Activated CD8-positive, alpha-beta T cell treated with anti-CD3 and anti-CD28 coated beads, Interleukin-2, amount 10 ng/mL, durations not matched to agents 7 days and 5 days (primary cell): ENCODE results near the gene BFSP1. TPM values are rescaled to one million over a fixed set of nuclear protein-coding genes. Genes with fewer than 3 reads are reported as not detected.

Source experiments
- ATAC-seq: fragments of 150-1000 bp; cut with Tn5 transposase; one replicate; pipeline ENCODE4 v1.10.0; 2021; ENCODE audit warnings: moderate library complexity
- CTCF ChIA-PET: fragments of 350-600 bp; sonication (Branson Sonifier 250); formaldehyde crosslinking; loops from one replicate; lab custom pipeline; 2021; ENCODE audit warnings: antibody characterized with exemption; lab: Charles Lee
- POLR2A ChIA-PET: fragments of 350-600 bp; sonication (Branson Sonifier 250); formaldehyde crosslinking; loops from one replicate; lab custom pipeline; 2021; ENCODE audit warnings: antibody characterized with exemption; lab: Charles Lee
- DNase-seq: peaks from one replicate; pipeline ENCODE4 v3.0.0-alpha.2; 2020
- H3K27ac Mint-ChIP-seq: one replicate; pipeline ENCODE4 v1.8.0; 2021; ENCODE audit warnings: mild to moderate bottlenecking, mixed read lengths
- H3K27me3 Mint-ChIP-seq: one replicate; pipeline ENCODE4 v1.8.0; 2021; ENCODE audit warnings: low read depth, mixed read lengths
- H3K36me3 Mint-ChIP-seq: one replicate; pipeline ENCODE4 v1.8.0; 2021; ENCODE audit warnings: low read depth, mixed read lengths
- H3K4me1 Mint-ChIP-seq: one replicate; pipeline ENCODE4 v1.8.0; 2021; ENCODE audit warnings: low read depth, mixed read lengths
- H3K4me3 Mint-ChIP-seq: one replicate; pipeline ENCODE4 v1.8.0; 2021; ENCODE audit warnings: mild to moderate bottlenecking, mixed read lengths
- H3K9me3 Mint-ChIP-seq: one replicate; pipeline ENCODE4 v1.8.0; 2022; ENCODE audit warnings: mixed read lengths; ENCODE audit not compliant: insufficient read depth
- total RNA-seq, 2 experiments: library from RNA; stranded (reverse); gene quantifications; one replicate each; pipeline ENCODE4 v1.2.3, GENCODE V29; 2021

Gene BFSP1
- total RNA-seq, 2 experiments from 2014 or later = 0.50 to 0.55 TPM

DNA sequence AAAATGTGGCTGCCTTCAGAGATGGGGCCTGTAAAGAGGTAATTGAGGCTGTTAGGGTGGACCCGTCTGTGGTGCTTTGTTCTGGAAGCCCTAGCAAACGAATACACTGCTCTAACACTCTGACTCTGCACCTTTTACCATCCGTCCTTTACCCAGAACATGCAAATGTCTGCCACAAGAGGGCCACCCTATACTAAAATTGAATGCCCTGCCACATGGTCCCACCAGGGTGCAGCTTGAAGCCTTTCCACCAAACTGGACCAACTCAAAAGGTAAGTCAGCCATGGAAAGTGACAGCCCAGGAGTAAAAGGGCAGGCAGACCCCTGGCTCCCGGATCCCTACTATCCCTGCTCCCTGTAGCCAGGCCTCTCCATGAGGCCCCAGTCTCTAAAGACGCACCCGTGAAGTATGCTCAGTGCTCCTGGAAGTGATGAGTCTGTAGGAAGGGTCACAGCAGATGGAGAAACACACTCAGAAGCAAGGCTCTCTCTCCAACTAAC, 5.8 kb upstream of the BFSP1 start:
- Mint-ChIP-seq H3K4me1 (peaks cover 32% of the 10 kb centered on the region), H3K9me3 (no peaks in the 10 kb centered on the region), H3K27ac (no peak overlapping the region), H3K4me3 (no peak overlapping the region), H3K36me3 (no peaks in the 10 kb centered on the region), H3K27me3 (peaks cover 14% of the 10 kb centered on the region)
- ATAC-seq (peak; percentile 97), DNase-seq (peak; percentile 80)
- ChIA-PET CTCF (interaction anchor here (0.6 to 4.0 kb wide), 22 partner anchors 8 to 400 kb away, joined by 3 to 18 read pairs (median 6); partner anchors contain the start of genes DSTN and RRBP1), POLR2A (no interaction called here)

DNA sequence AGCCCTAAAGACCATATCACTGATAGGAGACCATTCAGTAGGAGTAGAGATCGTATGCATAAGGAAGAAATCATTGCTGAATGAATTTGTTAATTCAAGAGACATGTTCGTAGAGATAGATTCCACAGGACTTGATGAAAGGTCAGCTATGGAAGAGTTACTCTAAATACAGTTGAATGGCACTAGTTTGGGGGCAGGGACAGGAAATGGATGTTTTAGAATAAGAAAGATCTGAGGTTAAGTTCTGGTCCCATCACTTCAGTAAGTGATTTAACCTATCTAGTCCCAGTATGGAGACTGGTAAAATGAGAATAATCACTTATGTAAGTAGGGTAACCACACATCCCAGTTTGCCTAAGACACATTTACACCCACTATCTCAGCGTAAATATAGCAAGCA, 2.9 kb upstream of the BFSP1 start:
- Mint-ChIP-seq H3K4me3 (no peak overlapping the region), H3K27ac (no peak overlapping the region), H3K9me3 (no peaks in the 10 kb centered on the region), H3K27me3 (peaks cover 24% of the 10 kb centered on the region), H3K36me3 (no peaks in the 10 kb centered on the region), H3K4me1 (peaks cover 44% of the 10 kb centered on the region)
- DNase-seq (no peak), ATAC-seq (no peak)
- CTCF ChIA-PET = interaction anchor here (3.2 to 4.0 kb wide), 2 partner anchors 29 to 84 kb away, joined by 16 to 18 read pairs; no protein-coding TSS in a partner anchor
- POLR2A ChIA-PET = no interaction called here

DNA sequence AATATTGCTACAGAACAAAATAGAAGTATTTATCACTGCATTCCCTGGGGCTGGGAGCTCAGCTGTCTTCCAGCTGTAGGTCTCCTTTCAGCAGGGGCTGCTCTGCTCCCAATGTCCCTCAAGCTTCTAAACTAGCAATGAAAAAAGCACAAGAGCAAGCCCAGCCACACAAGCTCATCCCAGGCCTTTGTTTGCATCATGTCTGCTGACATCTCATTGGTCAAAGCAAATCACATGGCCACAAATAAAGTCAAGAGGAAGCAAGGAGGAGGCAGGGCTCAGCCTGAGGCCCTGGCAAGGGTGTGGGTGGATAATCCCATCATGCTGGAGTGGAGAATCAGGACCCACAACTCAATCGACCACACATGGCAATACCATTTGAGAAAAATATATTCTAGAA, 2.2 kb upstream of the BFSP1 start:
- H3K27ac Mint-ChIP-seq = no peak overlapping the region
- H3K4me1 Mint-ChIP-seq = peaks cover 39% of the 10 kb centered on the region
- no peak for ATAC-seq
- peaks cover 25% of the 10 kb centered on the region for H3K27me3 Mint-ChIP-seq
- H3K4me3 Mint-ChIP-seq = no peak overlapping the region
- no peaks in the 10 kb centered on the region for H3K36me3 Mint-ChIP-seq
- peak; percentile 44 for DNase-seq
- POLR2A ChIA-PET = interaction anchor here (1.0 to 1.2 kb wide), 2 partner anchors 10 to 19 kb away, joined by 3 read pairs; no protein-coding TSS in a partner anchor
- H3K9me3 Mint-ChIP-seq = no peaks in the 10 kb centered on the region
- CTCF ChIA-PET = interaction anchor here (0.7 to 3.2 kb wide), 6 partner anchors 10 to 149 kb away, joined by 3 to 16 read pairs (median 4); partner anchors contain the start of gene RRBP1

DNA sequence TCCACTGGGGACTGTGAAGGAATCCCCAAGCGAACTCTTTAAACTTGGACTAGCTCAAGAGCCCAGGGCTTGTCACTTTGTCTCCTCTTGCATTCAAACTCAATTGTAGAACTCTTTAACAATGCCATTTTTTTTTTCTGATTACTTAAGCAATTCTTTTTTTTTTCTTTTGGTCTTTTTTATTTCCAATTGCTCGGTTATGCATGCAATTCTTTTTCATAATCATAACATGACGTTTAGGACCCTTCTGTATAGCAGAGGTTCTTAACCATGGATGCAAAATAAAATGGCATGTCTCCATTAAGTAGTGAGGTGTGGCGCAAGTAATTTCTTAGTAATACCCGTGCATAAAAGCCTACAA, 466 bp upstream of the BFSP1 start:
- ATAC-seq (no peak), DNase-seq (no peak)
- Mint-ChIP-seq H3K4me3 (peak overlapping the region; percentile 86), H3K9me3 (no peaks in the 10 kb centered on the region), H3K27ac (peak overlapping the region; percentile 86), H3K4me1 (peaks cover 28% of the 10 kb centered on the region), H3K27me3 (peaks cover 31% of the 10 kb centered on the region), H3K36me3 (no peaks in the 10 kb centered on the region)
- POLR2A ChIA-PET = interaction anchor here (0.6 to 1.8 kb wide), 5 partner anchors 82 to 436 kb away, joined by 3 to 5 read pairs (median 4); partner anchors contain the start of gene RRBP1
- CTCF ChIA-PET = interaction anchor here (0.7 to 3.5 kb wide), 5 partner anchors 20 to 407 kb away, joined by 3 to 22 read pairs (median 7); partner anchors contain the start of gene RRBP1

DNA sequence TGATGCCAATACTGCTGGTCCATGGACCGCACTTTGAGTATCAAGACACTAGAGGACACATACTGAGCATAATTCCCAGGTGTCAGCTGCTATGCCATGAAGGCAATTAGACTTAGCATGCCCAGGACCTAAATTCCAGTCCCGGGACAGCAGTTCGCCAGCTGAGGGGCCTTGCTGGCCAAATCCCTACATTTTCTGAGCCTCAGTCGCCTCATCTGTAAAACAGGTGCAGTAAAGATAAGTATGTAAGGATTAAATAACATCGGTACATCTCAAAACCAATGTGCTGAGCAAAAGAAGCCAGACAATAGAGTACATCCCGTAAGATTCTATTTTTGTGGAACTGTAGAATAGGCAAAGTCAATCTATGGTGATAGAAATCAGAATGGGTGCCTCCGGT, 1.0 kb downstream of the BFSP1 start:
- Mint-ChIP-seq H3K27ac (peak overlapping the region; percentile 65), H3K4me3 (peak overlapping the region; percentile 61), H3K27me3 (peaks cover 41% of the 10 kb centered on the region), H3K4me1 (peaks cover 27% of the 10 kb centered on the region), H3K36me3 (no peaks in the 10 kb centered on the region), H3K9me3 (no peaks in the 10 kb centered on the region)
- ATAC-seq (no peak), DNase-seq (no peak)
- POLR2A ChIA-PET = interaction anchor here (0.7 to 1.8 kb wide), 4 partner anchors 40 to 437 kb away, joined by 4 to 6 read pairs (median 5); no protein-coding TSS in a partner anchor
- CTCF ChIA-PET = interaction anchor here (2.3 to 3.5 kb wide), 3 partner anchors 25 to 408 kb away, joined by 7 to 22 read pairs (median 12); partner anchors contain the start of gene RRBP1

DNA sequence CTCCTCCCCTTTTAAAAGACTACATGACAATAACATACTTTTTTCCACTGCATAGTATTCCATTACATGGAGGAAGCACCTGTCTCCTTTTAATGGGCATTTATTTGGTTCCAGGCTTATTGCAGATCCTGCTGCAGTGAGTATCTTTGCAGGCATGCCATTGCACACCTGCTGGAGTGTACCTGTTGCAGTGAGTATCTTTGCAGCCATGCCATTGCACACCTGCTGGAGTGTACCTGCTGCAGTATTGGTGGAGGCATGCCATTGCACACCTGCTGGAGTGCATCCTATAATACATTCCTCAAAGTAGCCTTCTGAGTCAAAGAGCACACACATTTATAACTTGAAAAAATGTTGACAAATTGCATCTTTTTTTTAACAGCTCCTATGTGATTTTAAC, 1.6 kb downstream of the BFSP1 start:
- Mint-ChIP-seq H3K27ac (no peak overlapping the region), H3K4me1 (peaks cover 27% of the 10 kb centered on the region), H3K4me3 (no peak overlapping the region), H3K27me3 (peaks cover 41% of the 10 kb centered on the region), H3K9me3 (no peaks in the 10 kb centered on the region), H3K36me3 (no peaks in the 10 kb centered on the region)
- CTCF ChIA-PET = interaction anchor here (0.9 to 3.5 kb wide), 4 partner anchors 25 to 409 kb away, joined by 3 to 22 read pairs (median 10); partner anchors contain the start of gene RRBP1
- POLR2A ChIA-PET = no interaction called here
- ATAC-seq (no peak), DNase-seq (no peak)

DNA sequence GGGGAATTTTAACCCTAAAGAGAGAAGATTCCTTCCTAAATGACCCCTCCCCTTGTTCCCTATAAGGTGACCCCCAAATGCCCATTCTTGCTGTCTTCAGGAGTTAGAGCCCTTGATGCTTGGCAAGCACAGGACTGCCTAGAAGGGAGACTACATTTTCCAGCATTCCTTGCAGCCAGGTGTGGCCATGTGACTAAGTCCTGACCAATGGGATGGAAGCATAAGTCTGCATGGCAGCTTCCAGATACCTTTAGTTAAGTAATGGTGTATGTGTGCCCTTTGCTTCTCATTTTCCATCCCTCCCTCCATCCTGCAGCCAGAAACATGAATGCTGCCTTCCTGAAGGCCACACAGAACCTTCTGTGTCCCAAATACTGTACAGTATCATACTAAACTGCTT, 5.5 kb downstream of the BFSP1 start:
- H3K9me3 Mint-ChIP-seq = no peaks in the 10 kb centered on the region
- peak; percentile 38 for DNase-seq
- peaks cover 38% of the 10 kb centered on the region for H3K27me3 Mint-ChIP-seq
- H3K4me1 Mint-ChIP-seq = peaks cover 5% of the 10 kb centered on the region
- peak; percentile 73 for ATAC-seq
- POLR2A ChIA-PET = no interaction called here
- no peaks in the 10 kb centered on the region for H3K36me3 Mint-ChIP-seq
- no peak overlapping the region for H3K27ac Mint-ChIP-seq
- CTCF ChIA-PET = no interaction called here
- H3K4me3 Mint-ChIP-seq = no peak overlapping the region

DNA sequence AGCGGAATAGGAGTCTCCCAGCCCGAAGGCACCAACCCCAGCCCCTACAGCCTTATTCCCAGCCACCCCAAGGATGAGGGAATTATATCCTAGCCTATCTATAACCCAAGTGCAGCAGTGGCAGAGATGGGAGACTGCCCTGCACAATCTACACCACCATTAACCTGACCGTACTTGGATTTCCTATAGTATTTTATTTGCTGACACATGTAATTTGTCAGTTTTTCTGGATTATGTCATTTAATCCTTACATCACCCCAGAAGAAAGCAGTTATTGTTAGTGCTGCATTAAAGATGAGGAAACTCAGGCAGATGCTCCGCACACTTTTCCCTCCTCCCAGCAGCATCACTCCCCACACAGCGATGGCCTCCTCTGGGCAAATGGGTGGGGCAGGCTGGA, 6.0 kb downstream of the BFSP1 start:
- H3K9me3 Mint-ChIP-seq = no peaks in the 10 kb centered on the region
- peaks cover 36% of the 10 kb centered on the region for H3K27me3 Mint-ChIP-seq
- POLR2A ChIA-PET = no interaction called here
- H3K36me3 Mint-ChIP-seq = no peaks in the 10 kb centered on the region
- DNase-seq = no peak
- ATAC-seq = no peak
- peaks cover 3% of the 10 kb centered on the region for H3K4me1 Mint-ChIP-seq
- CTCF ChIA-PET = no interaction called here
- H3K4me3 Mint-ChIP-seq = no peak overlapping the region
- H3K27ac Mint-ChIP-seq = no peak overlapping the region

DNA sequence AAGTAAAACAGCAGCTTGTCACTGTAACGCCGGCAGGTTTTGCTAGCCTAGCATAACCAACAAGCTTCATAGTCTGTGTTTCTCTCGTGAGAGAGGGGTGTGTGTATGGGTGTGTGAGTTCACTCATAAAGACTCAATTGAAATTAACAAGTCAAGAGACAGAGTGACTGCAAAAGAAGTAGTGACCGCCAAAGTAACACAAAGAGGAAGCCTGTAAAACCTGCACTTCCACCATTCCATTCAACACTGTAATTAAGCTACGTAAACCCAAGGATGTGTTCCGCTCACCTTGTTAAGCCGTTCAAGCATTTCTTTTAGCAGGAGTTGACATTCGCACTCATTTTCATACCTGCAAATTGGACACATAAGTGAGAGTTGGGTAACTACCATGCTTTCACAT, 6.6 kb downstream of the BFSP1 start:
- DNase-seq (no peak), ATAC-seq (no peak)
- H3K27ac Mint-ChIP-seq = no peak overlapping the region
- CTCF ChIA-PET = interaction anchor here (1.0 to 1.1 kb wide), 2 partner anchors 19 to 46 kb away, joined by 3 read pairs; no protein-coding TSS in a partner anchor
- peaks cover 3% of the 10 kb centered on the region for H3K4me1 Mint-ChIP-seq
- peaks cover 30% of the 10 kb centered on the region for H3K27me3 Mint-ChIP-seq
- H3K4me3 Mint-ChIP-seq = no peak overlapping the region
- H3K9me3 Mint-ChIP-seq = no peaks in the 10 kb centered on the region
- H3K36me3 Mint-ChIP-seq = no peaks in the 10 kb centered on the region
- POLR2A ChIA-PET = no interaction called here

DNA sequence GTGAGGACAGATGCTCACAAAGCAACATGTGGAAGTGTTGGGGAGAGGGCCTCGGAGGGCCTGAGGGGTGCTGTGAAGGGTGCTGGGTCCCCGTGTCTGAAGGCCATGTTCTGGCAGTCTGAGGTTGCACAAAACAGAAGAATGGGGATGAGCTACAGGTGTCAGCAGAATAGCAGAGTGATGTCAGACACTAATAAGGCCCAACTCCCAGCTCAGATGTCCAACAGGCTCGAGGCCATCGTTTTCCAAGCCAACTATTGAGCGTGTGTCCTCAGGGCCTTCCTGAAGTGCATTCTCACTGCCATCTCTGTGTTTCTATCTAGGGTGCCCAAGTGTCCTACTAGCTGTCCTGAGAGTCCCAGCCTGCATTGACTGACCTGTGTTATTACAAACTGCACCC, 7.9 kb downstream of the BFSP1 start:
- ChIA-PET CTCF (interaction anchor here (0.9 to 1.7 kb wide), 2 partner anchors 10 to 159 kb away, joined by 3 to 6 read pairs; partner anchors contain the start of gene RRBP1), POLR2A (interaction anchor here (0.6 kb wide), 1 partner anchor 19 kb away, joined by 3 read pairs; no protein-coding TSS in a partner anchor)

DNA sequence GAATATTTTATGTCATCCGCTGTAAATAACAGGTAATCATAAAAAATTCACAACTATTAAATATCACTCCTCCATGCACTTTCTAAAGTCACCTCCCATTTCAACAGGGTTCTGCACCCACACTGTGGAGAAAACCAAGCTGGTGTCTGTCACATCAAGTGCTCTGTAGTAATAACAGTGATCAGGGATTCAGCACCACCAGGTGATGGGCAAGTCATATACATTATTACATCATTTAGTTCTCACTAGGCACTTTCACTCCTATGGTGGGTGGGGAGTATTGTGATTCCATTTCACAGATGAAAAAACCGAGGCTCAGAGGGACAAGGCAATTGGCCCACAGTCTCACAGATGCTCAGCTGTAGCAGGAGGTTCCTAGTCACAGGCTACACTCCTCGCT, 8.7 kb downstream of the BFSP1 start:
- H3K4me3 Mint-ChIP-seq = no peak overlapping the region
- no peaks in the 10 kb centered on the region for H3K36me3 Mint-ChIP-seq
- ChIA-PET CTCF (interaction anchor here (1.7 kb wide), 1 partner anchor 160 kb away, joined by 6 read pairs; the partner anchor contains the start of gene RRBP1), POLR2A (no interaction called here)
- no peaks in the 10 kb centered on the region for H3K9me3 Mint-ChIP-seq
- no peak for DNase-seq
- H3K27me3 Mint-ChIP-seq = peaks cover 19% of the 10 kb centered on the region
- H3K4me1 Mint-ChIP-seq = peaks cover 3% of the 10 kb centered on the region
- no peak for ATAC-seq
- no peak overlapping the region for H3K27ac Mint-ChIP-seq

More for the DNA sequence above, 7.9 kb downstream of the BFSP1 start:
- Mint-ChIP-seq H3K27ac (no peak overlapping the region), H3K36me3 (no peaks in the 10 kb centered on the region), H3K4me1 (peaks cover 3% of the 10 kb centered on the region), H3K27me3 (peaks cover 21% of the 10 kb centered on the region), H3K4me3 (no peak overlapping the region), H3K9me3 (no peaks in the 10 kb centered on the region)
- DNase-seq (no peak), ATAC-seq (no peak)

DNA sequence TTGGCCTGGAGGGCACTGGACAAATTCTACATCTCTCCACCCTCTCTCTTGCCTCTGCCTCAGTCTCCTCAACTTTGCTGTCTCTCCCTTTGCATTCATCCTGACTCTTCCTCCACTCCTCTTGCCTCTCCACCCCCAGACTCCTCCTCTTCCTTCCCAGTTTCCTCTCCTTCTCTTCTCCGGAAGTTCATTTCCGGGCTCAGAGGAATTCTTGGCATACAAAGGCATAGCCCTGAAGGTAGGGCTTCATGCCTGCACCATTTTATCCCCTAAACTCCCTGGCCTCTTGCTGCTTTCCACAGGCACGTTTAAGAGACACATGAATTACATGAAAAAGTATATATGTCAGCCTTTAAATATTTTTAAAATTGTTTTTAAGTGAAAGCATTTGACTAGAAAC, 10.6 kb downstream of the BFSP1 start:
- CTCF ChIA-PET = interaction anchor here (1.7 kb wide), 1 partner anchor 15 kb away, joined by 6 read pairs; no protein-coding TSS in a partner anchor
- ATAC-seq = no peak

More for the DNA sequence above, 10.6 kb downstream of the BFSP1 start:
- H3K4me3 Mint-ChIP-seq = no peak overlapping the region
- H3K36me3 Mint-ChIP-seq = no peaks in the 10 kb centered on the region
- no peak overlapping the region for H3K27ac Mint-ChIP-seq
- peaks cover 5% of the 10 kb centered on the region for H3K4me1 Mint-ChIP-seq
- POLR2A ChIA-PET = no interaction called here
- no peak for DNase-seq
- peaks cover 19% of the 10 kb centered on the region for H3K27me3 Mint-ChIP-seq
- H3K9me3 Mint-ChIP-seq = no peaks in the 10 kb centered on the region
